Peyer's patch (tissue), 4 donors: ENCODE results near the gene KLF3. TPM values are rescaled to one million over a fixed set of nuclear protein-coding genes. Genes with fewer than 3 reads are reported as not detected.
"Not testable (repeated sequence)": the region's sequence is repeated elsewhere in the genome, so short reads cannot be mapped to it uniquely, and the experiment has no call there.

ENCODE experiments used
- DNase-seq, 3 donors: peaks; one replicate each; pipeline ENCODE4 v3.0.0-alpha.2; 2017 to 2019
- H3K27ac ChIP-seq, 4 donors: fragments of 200-600 bp; sonication (generic); one replicate each; pipeline ENCODE4 v1.5.1; 2016 to 2019
- H3K27me3 ChIP-seq, 2 donors: fragments of 200-600 bp; sonication (generic); one replicate each; pipeline ENCODE4 v1.5.1; 2019
- H3K36me3 ChIP-seq, 3 donors: fragments of 200-600 bp; sonication (generic); one replicate each; pipeline ENCODE4 v1.5.1; 2016 to 2019
- H3K4me1 ChIP-seq, 4 donors: fragments of 200-600 bp; sonication (generic); one replicate each; pipeline ENCODE4 v1.5.1; 2016 to 2019
- H3K4me3 ChIP-seq, 4 donors: fragments of 200-600 bp; sonication (generic); 1 replicate in 3 of 4; 2 replicates in 1 of 4; pipeline ENCODE4 v1.5.1; 2016 to 2019; ENCODE audit warnings: mild to moderate bottlenecking in 1 of 4
- H3K9me3 ChIP-seq, 4 donors: fragments of 200-600 bp; sonication (generic); one replicate each; pipeline ENCODE4 v1.5.1; 2016 to 2019; ENCODE audit warnings: mild to moderate bottlenecking in 1 of 4
- CTCF ChIP-seq, 6 experiments: fragments of 450-650 bp in 4 of 6; fragments of 200-600 bp in 2 of 6; sonication (generic) in 1 of 6; IDR thresholded peaks; one replicate each; pipeline ENCODE4 v1.5.1; 2017 to 2019; ENCODE audit warnings: antibody characterized with exemption in 6 of 6, mild to moderate bottlenecking in 3 of 6, moderate library complexity in 1 of 6
- POLR2A ChIP-seq, 2 donors: fragments of 450-650 bp; IDR thresholded peaks; one replicate each; pipeline ENCODE4 v1.5.1; 2017; ENCODE audit warnings: antibody characterized with exemption in 2 of 2, mild to moderate bottlenecking in 2 of 2, moderate library complexity in 2 of 2
- total RNA-seq, 4 donors: library from RNA; depleted of rRNA; stranded (reverse); fragments of >200 nt; gene quantifications; one replicate each; pipeline ENCODE4 v1.1.0, GENCODE V29; 2016

The KLF3 gene
- total RNA-seq, 4 donors from 2014 or later = 36.3 to 128 (median 103) TPM

DNA sequence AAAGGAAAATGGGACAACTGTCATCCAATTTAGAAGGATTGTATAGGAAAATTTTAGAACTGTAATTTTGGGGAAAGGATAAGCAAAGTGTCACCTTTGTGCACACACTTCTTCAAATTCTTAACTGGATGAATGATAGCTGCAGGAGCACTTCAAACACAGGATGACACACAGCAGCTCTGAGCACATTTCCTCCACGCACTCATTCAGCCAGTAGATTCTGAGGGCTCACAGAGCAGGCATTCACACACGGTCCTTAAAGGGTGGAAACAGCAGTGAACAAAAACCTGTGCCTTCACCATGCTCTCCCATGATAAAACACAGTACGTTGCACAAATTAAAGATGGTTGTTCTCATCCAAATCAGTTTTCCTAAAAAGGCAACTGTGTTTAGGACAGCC lies 38.5 kb upstream of the KLF3 start:
- Histone ChIP-seq H3K4me3 (no peak overlapping the region), H3K36me3 (no peaks in the 10 kb centered on the region), H3K4me1 (peaks cover 0 to 10% (median 2%) of the 10 kb centered on the region in 4 donors), H3K27me3 (no peaks in the 10 kb centered on the region), H3K27ac (no peak overlapping the region), H3K9me3 (no peaks in the 10 kb centered on the region)
- TF ChIP-seq POLR2A (IDR thresholded peaks at IDR 0.05) (no peak), CTCF (IDR thresholded peaks at IDR 0.05) (no peak)
- no peak for DNase-seq

DNA sequence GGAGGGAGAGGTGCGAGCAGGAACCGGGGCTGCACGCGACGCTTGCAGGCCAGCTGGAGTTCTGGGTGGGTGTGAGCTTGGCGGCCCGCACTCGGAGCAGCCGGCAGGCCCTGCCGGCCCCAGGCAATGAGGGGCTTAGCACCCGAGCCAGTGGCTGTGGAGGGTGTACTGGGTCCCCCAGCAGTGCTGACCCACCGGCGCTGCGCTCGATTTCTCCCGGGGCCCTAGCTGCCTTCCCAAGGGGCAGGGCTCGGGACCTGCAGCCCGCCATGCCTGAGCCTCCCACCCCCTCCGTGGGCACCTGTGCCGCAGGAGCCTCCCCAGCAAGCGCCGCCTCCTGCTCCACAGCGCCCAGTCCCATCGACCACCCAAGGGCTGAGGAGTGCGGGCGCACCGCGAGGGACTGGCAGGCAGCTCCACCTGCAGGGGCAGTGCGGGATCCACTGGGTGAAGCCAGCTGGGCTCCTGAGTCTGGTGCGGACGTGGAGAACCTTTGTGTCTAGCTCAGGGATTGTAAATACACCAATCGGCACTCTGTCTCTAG lies 37.0 kb upstream of the KLF3 start:
- not testable (repeated sequence) for H3K27ac ChIP-seq, DNase-seq, H3K27me3 ChIP-seq, H3K4me1 ChIP-seq, H3K4me3 ChIP-seq, H3K9me3 ChIP-seq, H3K36me3 ChIP-seq

DNA sequence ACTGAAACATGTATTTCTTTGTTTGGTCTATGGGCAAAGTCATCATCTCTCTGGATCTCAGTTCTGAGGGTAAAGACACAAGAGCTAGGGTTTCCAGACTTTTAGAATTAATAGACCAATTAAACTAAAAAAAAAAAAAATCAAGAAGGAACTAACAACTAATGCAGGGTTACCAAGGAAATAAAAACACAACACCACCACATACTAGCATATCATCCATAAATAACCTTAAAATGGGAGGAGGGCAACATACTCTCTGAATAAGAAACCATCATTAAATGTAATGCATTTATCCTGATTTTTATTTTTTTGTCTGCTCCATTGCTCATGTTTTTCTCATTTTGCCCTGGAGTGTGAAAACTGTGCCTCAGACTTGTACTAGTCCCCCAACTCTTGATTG lies 33.5 kb upstream of the KLF3 start:
- no peak overlapping the region for H3K27ac ChIP-seq
- H3K9me3 ChIP-seq = no peaks in the 10 kb centered on the region
- H3K27me3 ChIP-seq = no peaks in the 10 kb centered on the region
- H3K4me1 ChIP-seq = no peaks in the 10 kb centered on the region
- no peaks in the 10 kb centered on the region for H3K36me3 ChIP-seq
- TF ChIP-seq CTCF (IDR thresholded peaks at IDR 0.05) (no peak), POLR2A (IDR thresholded peaks at IDR 0.05) (no peak)
- no peak overlapping the region for H3K4me3 ChIP-seq
- no peak for DNase-seq

GRCh38 chr4:38634047-38634759 lies 29.8 kb upstream of the KLF3 start:
- H3K4me3 ChIP-seq = no peak overlapping the region
- H3K36me3 ChIP-seq = no peaks in the 10 kb centered on the region
- no peaks in the 10 kb centered on the region for H3K27me3 ChIP-seq
- H3K9me3 ChIP-seq = no peaks in the 10 kb centered on the region
- DNase-seq = no peak
- TF ChIP-seq POLR2A (IDR thresholded peaks at IDR 0.05) (no peak), CTCF (IDR thresholded peaks at IDR 0.05) (no peak)
- no peaks in the 10 kb centered on the region for H3K4me1 ChIP-seq
- H3K27ac ChIP-seq = no peak overlapping the region

- Histone ChIP-seq H3K27me3 (no peaks in the 10 kb centered on the region), H3K4me3 (no peak overlapping the region), H3K27ac (no peak overlapping the region), H3K9me3 (no peaks in the 10 kb centered on the region), H3K36me3 (no peaks in the 10 kb centered on the region), H3K4me1 (no peaks in the 10 kb centered on the region)
- DNase-seq = no peak
- TF ChIP-seq POLR2A (IDR thresholded peaks at IDR 0.05) = no peak
- no peak for TF ChIP-seq CTCF (IDR thresholded peaks at IDR 0.05)
These were observed 24.8 kb upstream of the KLF3 start for GRCh38 chr4:38639242-38639641.

DNA sequence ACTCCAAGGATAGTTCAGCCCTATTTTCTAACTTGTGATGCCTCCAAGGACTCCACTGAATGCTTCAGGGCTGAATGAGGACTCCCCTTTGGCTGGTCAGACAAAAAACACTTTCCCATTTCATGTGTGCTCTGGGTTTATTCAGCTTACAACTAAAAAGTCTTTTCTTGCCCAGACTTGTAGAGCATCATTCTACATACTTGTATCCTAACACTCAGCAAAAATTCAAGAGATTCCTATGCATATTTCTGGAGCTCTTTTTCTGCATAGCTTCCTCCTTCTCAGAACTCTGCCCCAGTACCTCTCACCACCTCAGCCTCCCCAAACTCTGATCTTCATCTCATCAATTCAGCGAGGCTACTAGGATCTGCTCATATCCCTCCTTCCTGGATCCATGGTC lies 22.2 kb upstream of the KLF3 start:
- TF ChIP-seq POLR2A (IDR thresholded peaks at IDR 0.05) (no peak), CTCF (IDR thresholded peaks at IDR 0.05) (no peak)
- no peaks in the 10 kb centered on the region for H3K36me3 ChIP-seq
- H3K27ac ChIP-seq = no peak overlapping the region

More for the DNA sequence above, 22.2 kb upstream of the KLF3 start:
- Histone ChIP-seq H3K4me1 (no peaks in the 10 kb centered on the region), H3K27me3 (no peaks in the 10 kb centered on the region), H3K4me3 (no peak overlapping the region), H3K9me3 (no peaks in the 10 kb centered on the region)
- DNase-seq = no peak
